HFFc6 (cell line): ENCODE measurements around the gene SLC6A1. TPM values are rescaled to one million over a fixed set of nuclear protein-coding genes. Genes with fewer than 3 reads are reported as not detected.
A peak's percentile ranks its signal among the peaks of the same experiment; 100 is the strongest.

Source experiments
- DNase-seq: peaks from one replicate; pipeline ENCODE4 v3.0.0-alpha.2; 2018
- H3K27ac Mint-ChIP-seq: 2 replicates; pipeline ENCODE4 v1.8.0; 2020; ENCODE audit warnings: mild to moderate bottlenecking, mixed read lengths
- H3K27me3 Mint-ChIP-seq: 2 replicates; pipeline ENCODE4 v1.8.0; 2021; ENCODE audit warnings: mild to moderate bottlenecking, moderate library complexity, mixed read lengths; ENCODE audit not compliant: insufficient read depth
- H3K36me3 Mint-ChIP-seq: 2 replicates; pipeline ENCODE4 v1.8.0; 2021; ENCODE audit warnings: low read depth, mixed read lengths
- H3K4me1 Mint-ChIP-seq: 2 replicates; pipeline ENCODE4 v1.8.0; 2020; ENCODE audit warnings: low read depth, mixed read lengths
- H3K4me3 Mint-ChIP-seq: 2 replicates; pipeline ENCODE4 v1.8.0; 2020; ENCODE audit warnings: mild to moderate bottlenecking, moderate library complexity, mixed read lengths
- H3K9me3 Mint-ChIP-seq: 2 replicates; pipeline ENCODE4 v1.8.0; 2020; ENCODE audit warnings: mild to moderate bottlenecking, mixed read lengths
- CTCF ChIP-seq: fragments of 200-600 bp; sonication (generic); IDR thresholded peaks from 2 replicates; pipeline ENCODE4 v1.5.0; 2021; ENCODE audit warnings: antibody characterized with exemption, mild to moderate bottlenecking
- total RNA-seq, 6 experiments: library from RNA; stranded (reverse); fragmentation: NEBNext Ultra II Directional; extraction: Animal tissue kit (Norgen Biotek cat#: 25700); gene quantifications; 2 replicates in 1 of 6; 3 replicates in 5 of 6; pipeline ENCODE4 v1.2.3, GENCODE V29; 2021

The SLC6A1 gene
- total RNA-seq, 6 experiments from 2014 or later: not detected

GRCh38 chr3:11034309-11034985, 41.9 kb downstream of the SLC6A1 start:
- peaks cover 33% of the 10 kb centered on the region for H3K27me3 Mint-ChIP-seq
- no peaks in the 10 kb centered on the region for H3K9me3 Mint-ChIP-seq
- DNase-seq: no peak
- H3K36me3 Mint-ChIP-seq: no peaks in the 10 kb centered on the region
- H3K27ac Mint-ChIP-seq: no peak overlapping the region
- H3K4me1 Mint-ChIP-seq: no peaks in the 10 kb centered on the region
- TF ChIP-seq CTCF: no peak
- no peak overlapping the region for H3K4me3 Mint-ChIP-seq

DNA sequence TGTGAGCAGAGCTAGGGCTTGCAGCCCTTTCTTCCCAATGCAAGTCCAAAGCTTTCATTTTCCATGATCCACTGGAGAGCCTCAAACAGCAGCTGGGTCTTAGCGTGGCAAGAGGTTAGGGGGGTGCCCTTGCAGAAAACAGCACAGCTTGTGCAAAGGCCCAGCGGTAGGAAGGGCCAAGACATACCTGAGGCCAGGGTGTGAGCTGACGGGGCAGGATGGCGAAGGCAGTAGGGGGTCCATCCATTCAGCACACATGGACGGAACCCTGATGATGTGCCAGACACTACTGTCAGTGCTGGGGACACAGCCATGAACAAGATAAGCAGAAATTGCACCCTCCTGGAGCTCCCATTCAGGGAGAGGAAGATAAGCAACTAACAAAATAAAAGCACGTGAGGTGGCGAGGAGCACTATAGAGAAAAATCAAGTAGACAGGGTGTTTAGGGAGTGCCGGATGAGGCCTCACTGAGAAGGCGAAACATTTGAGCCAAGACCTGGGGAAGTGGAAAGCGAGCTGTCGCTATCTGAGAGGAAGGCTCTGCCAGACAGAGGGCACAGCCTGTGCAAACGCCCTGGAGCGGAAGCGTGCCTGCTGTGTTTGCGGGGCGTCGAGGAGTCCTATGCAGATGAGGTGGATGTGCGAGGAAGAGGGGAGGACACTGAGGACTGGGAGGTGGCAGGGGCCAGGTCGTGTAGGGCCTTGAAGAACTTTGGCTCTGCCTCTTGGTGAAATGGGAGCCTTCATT, 43.4 kb downstream of the SLC6A1 start:
- H3K36me3 Mint-ChIP-seq: no peaks in the 10 kb centered on the region

DNA sequence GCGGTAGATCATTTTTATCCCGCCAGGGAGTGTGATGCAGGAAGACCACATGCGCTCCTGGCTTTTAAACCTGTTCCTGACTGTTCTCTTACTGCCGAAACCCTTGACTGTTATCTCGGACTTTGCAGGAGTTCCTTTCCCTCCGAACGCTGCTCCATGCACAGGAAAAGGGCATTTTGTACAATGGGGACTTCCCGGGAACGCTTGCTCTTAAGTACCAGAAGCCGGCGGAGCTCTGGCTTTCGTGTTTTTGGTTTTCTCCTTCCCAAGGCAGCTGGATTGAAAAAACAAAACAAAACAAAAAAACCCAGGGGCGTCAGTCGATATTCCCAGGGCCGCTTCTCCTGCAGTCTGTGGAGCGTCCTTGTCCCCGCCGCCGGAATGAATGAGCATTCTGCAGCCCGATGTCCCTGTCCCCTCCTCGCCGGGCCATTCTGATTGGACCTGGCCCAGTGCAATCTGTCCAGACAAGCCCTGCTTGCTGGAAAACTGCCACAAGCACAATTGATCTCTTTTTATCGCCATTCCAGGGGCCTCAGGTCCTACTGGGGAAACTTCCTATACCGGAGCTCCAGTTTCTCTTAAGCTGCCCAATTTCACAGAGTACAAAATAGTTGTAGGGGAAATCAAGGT, 44.8 kb downstream of the SLC6A1 start:
- Mint-ChIP-seq H3K4me3 (no peak overlapping the region), H3K4me1 (no peaks in the 10 kb centered on the region), H3K27ac (no peak overlapping the region), H3K9me3 (no peaks in the 10 kb centered on the region), H3K27me3 (peaks cover 31% of the 10 kb centered on the region), H3K36me3 (no peaks in the 10 kb centered on the region)
- no peak for DNase-seq
- TF ChIP-seq CTCF: no peak

More for the DNA sequence above, 43.4 kb downstream of the SLC6A1 start:
- no peak for TF ChIP-seq CTCF
- Mint-ChIP-seq H3K4me3 (no peak overlapping the region), H3K27me3 (peaks cover 29% of the 10 kb centered on the region), H3K9me3 (no peaks in the 10 kb centered on the region), H3K4me1 (no peaks in the 10 kb centered on the region), H3K27ac (no peak overlapping the region)
- no peak for DNase-seq

DNA sequence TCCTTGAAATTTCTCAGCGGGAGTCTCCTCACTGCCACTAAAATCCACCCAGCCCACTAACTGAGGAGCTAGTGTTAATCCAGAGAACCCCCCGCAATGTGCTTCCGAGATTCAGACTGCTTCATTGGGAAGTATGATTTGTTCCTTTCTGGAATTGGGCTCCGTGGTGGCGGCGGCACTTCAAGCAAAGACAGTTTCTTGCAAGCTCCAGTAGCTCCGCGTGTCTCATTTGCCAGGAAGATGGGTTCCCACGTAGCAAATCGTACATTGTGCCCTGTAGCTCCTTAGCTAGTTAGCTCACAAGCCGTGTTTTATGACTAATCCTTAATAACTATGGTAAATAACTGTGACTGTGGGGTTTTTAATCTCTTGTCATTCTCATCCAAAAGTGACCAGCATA, 45.4 kb downstream of the SLC6A1 start:
- Mint-ChIP-seq H3K4me3 (no peak overlapping the region), H3K27ac (no peak overlapping the region), H3K36me3 (no peaks in the 10 kb centered on the region), H3K4me1 (no peaks in the 10 kb centered on the region), H3K9me3 (no peaks in the 10 kb centered on the region), H3K27me3 (peaks cover 34% of the 10 kb centered on the region)
- no peak for TF ChIP-seq CTCF
- no peak for DNase-seq

DNA sequence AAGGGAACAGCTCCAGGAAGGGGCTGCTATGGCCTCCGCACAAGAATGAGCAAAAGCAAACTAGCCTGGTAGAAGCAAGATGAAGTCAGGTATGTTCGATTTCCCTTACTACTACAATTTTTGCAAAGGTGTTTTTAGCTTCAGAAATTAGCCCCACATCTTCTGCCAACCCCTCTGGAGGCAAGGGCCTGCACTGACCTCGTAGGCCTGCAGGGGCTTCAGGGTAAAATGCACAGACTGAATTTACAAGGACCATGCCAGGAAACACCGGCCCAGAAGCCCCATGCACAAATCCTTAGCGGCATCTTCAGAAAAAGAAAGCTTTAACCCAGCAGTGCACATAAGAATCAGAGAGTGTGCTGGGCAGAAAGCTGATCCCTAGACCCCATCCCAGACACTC, 53.0 kb downstream of the SLC6A1 start:
- TF ChIP-seq CTCF: peak; percentile 31
- no peaks in the 10 kb centered on the region for H3K4me1 Mint-ChIP-seq
- no peak overlapping the region for H3K27ac Mint-ChIP-seq
- no peaks in the 10 kb centered on the region for H3K36me3 Mint-ChIP-seq
- H3K27me3 Mint-ChIP-seq: peaks cover 53% of the 10 kb centered on the region
- no peak overlapping the region for H3K4me3 Mint-ChIP-seq
- no peak for DNase-seq
- H3K9me3 Mint-ChIP-seq: no peaks in the 10 kb centered on the region
